GM23248 (cell line): Measurements from ENCODE around the gene NME8. TPM values are rescaled to one million over a fixed set of nuclear protein-coding genes. Genes with fewer than 3 reads are reported as not detected.

Experiments
- DNase-seq: peaks from one replicate; pipeline ENCODE4 v3.0.0-alpha.2; 2015
- H2AFZ ChIP-seq: fragments of 200-600 bp; sonication (generic); 2 replicates; pipeline ENCODE4 v1.6.1; 2016; ENCODE audit warnings: antibody characterized with exemption
- H3F3A ChIP-seq: fragments of 200-600 bp; sonication (generic); 2 replicates; pipeline ENCODE4 v1.6.1; 2016; ENCODE audit warnings: mild to moderate bottlenecking, antibody characterized with exemption, mixed run types; ENCODE audit not compliant: insufficient read depth
- H3K27ac ChIP-seq: fragments of 200-600 bp; sonication (generic); 2 replicates; pipeline ENCODE4 v1.5.1; 2016; ENCODE audit warnings: mild to moderate bottlenecking
- H3K27me3 ChIP-seq: fragments of 200-600 bp; sonication (generic); replicated peaks from 2 replicates; pipeline ENCODE4 v1.6.1; 2016; ENCODE audit warnings: mild to moderate bottlenecking; ENCODE audit not compliant: insufficient read depth
- H3K36me3 ChIP-seq: fragments of 200-600 bp; sonication (generic); 2 replicates; pipeline ENCODE4 v1.6.1; 2016; ENCODE audit warnings: low read depth, mild to moderate bottlenecking
- H3K4me1 ChIP-seq: fragments of 200-600 bp; sonication (generic); 2 replicates; pipeline ENCODE4 v1.6.1; 2016; ENCODE audit warnings: mild to moderate bottlenecking; ENCODE audit not compliant: insufficient read depth
- H3K4me2 ChIP-seq: fragments of 200-600 bp; sonication (generic); one replicate; pipeline ENCODE4 v1.6.1; 2016; ENCODE audit warnings: mild to moderate bottlenecking; ENCODE audit not compliant: unreplicated experiment
- H3K4me3 ChIP-seq: fragments of 200-600 bp; sonication (generic); 2 replicates; pipeline ENCODE4 v1.5.1; 2016; ENCODE audit warnings: mild to moderate bottlenecking
- H3K79me2 ChIP-seq: fragments of 200-600 bp; sonication (generic); 2 replicates; pipeline ENCODE4 v1.6.1; 2016; ENCODE audit warnings: mild to moderate bottlenecking; ENCODE audit not compliant: insufficient read depth
- H3K9ac ChIP-seq: fragments of 200-600 bp; sonication (generic); 2 replicates; pipeline ENCODE4 v1.6.1; 2016; ENCODE audit warnings: mild to moderate bottlenecking
- H3K9me2 ChIP-seq: fragments of 200-600 bp; sonication (generic); 2 replicates; pipeline ENCODE4 v1.6.1; 2016; ENCODE audit warnings: mixed run types, mild to moderate bottlenecking, moderate library complexity; ENCODE audit not compliant: insufficient read depth
- H3K9me3 ChIP-seq: fragments of 200-600 bp; sonication (generic); one replicate; pipeline ENCODE4 v1.6.1; 2017; ENCODE audit warnings: low read depth
- H4K20me1 ChIP-seq: fragments of 200-600 bp; sonication (generic); 2 replicates; pipeline ENCODE4 v1.6.0; 2016; ENCODE audit not compliant: insufficient read depth
- EZH2 ChIP-seq: fragments of 200-600 bp; sonication (generic); IDR thresholded peaks from 2 replicates; pipeline ENCODE4 v1.6.1; 2018; ENCODE audit warnings: antibody characterized with exemption, mild to moderate bottlenecking; ENCODE audit not compliant: insufficient read depth, poor library complexity, severe bottlenecking
- EZH2phosphoT487 ChIP-seq: fragments of 200-600 bp; sonication (generic); IDR thresholded peaks from 2 replicates; pipeline ENCODE4 v1.6.1; 2018; ENCODE audit warnings: antibody characterized with exemption, moderate library complexity, mild to moderate bottlenecking, low read depth; ENCODE audit not compliant: insufficient read depth
- WGBS, 2 experiments: methylation state at CpG; one replicate each; pipeline ENCODE4 v1.1.6; 2015 to 2017; ENCODE audit warnings: low lambda C conversion rate in 2 of 2, low coverage in 1 of 2; ENCODE audit errors: missing lambda C conversion rate in 2 of 2; 5-methylcytosine and 5-hydroxymethylcytosine counted together
- in situ Hi-C: fragments of 300-500 bp; cut with MboI; formaldehyde crosslinking; loops from 2 replicates; pipeline ENCODE4 v1.15.0; 2020
- polyA plus RNA-seq: library from polyadenylated mRNA; unstranded; fragments of >200 nt; fragmentation: Nextera tagmentation; extraction: Ambion mirVana; gene quantifications from 2 replicates; pipeline ENCODE4 v1.2.1, GENCODE V29; 2016
- total RNA-seq: library from RNA; depleted of rRNA; stranded (reverse); fragments of >200 nt; shearing (Covaris generic); gene quantifications from 2 replicates; pipeline ENCODE4 v1.2.3, GENCODE V29; 2014

The NME8 gene
- total and polyA plus RNA-seq, 2 experiments from 2014 or later, result not detected

- no peak overlapping the region for H3K4me2 ChIP-seq
Observed at GRCh38 chr7:37925620-37926019, 77.2 kb downstream of the NME8 start.

GRCh38 chr7:37927773-37928444 is 79.5 kb downstream of the NME8 start:
- Histone ChIP-seq H3K9me3 (no peaks in the 10 kb centered on the region), H3K36me3 (no peaks in the 10 kb centered on the region), H3F3A (no peaks in the 10 kb centered on the region), H3K79me2 (no peaks in the 10 kb centered on the region), H3K9ac (no peak overlapping the region), H2AFZ (no peak overlapping the region), H3K4me1 (no peaks in the 10 kb centered on the region), H3K4me2 (no peak overlapping the region), H4K20me1 (no peaks in the 10 kb centered on the region), H3K27ac (no peak overlapping the region), H3K9me2 (no peaks in the 10 kb centered on the region), H3K4me3 (no peak overlapping the region), H3K27me3 (no peaks in the 10 kb centered on the region)
- 8 to 15% methylated on average over 2 of the region's 2 CpGs for WGBS, 2 experiments
- DNase-seq, result no peak
- in situ Hi-C loops, result no loop called here
- TF ChIP-seq EZH2, result no peak
- TF ChIP-seq EZH2phosphoT487, result no peak

More at GRCh38 chr7:37925620-37926019, 77.2 kb downstream of the NME8 start:
- DNase-seq, result no peak
- 19 to 22% methylated on average over 1 of the region's 1 CpG for WGBS, 2 experiments
- Histone ChIP-seq H3K27me3 (peaks cover 12% of the 10 kb centered on the region; the same call in 1 of the 2 replicates), H3K4me3 (no peak overlapping the region), H3K27ac (no peak overlapping the region), H3K4me1 (no peaks in the 10 kb centered on the region), H2AFZ (no peak overlapping the region), H4K20me1 (no peaks in the 10 kb centered on the region), H3K9me2 (no peaks in the 10 kb centered on the region), H3K79me2 (no peaks in the 10 kb centered on the region), H3K9me3 (no peaks in the 10 kb centered on the region), H3K36me3 (no peaks in the 10 kb centered on the region), H3K9ac (no peak overlapping the region), H3F3A (no peaks in the 10 kb centered on the region)
- in situ Hi-C loops, result no loop called here
- TF ChIP-seq EZH2 (no peak), EZH2phosphoT487 (no peak)

GRCh38 chr7:37928878-37929277 is 80.5 kb downstream of the NME8 start:
- in situ Hi-C loops, result no loop called here
- TF ChIP-seq EZH2phosphoT487, result no peak
- TF ChIP-seq EZH2, result no peak
- Histone ChIP-seq H3K4me3 (no peak overlapping the region), H3K27me3 (no peaks in the 10 kb centered on the region), H3K36me3 (no peaks in the 10 kb centered on the region), H3K4me2 (no peak overlapping the region), H4K20me1 (no peaks in the 10 kb centered on the region), H3K79me2 (no peaks in the 10 kb centered on the region), H3K27ac (no peak overlapping the region), H3K4me1 (no peaks in the 10 kb centered on the region), H3K9me2 (no peaks in the 10 kb centered on the region), H2AFZ (no peak overlapping the region), H3K9me3 (no peaks in the 10 kb centered on the region), H3K9ac (no peak overlapping the region), H3F3A (no peaks in the 10 kb centered on the region)
- 15 to 17% methylated on average over 4 of the region's 4 CpGs for WGBS, 2 experiments
- no peak for DNase-seq

- no peaks in the 10 kb centered on the region for H3K4me1 ChIP-seq
- no peaks in the 10 kb centered on the region for H3K79me2 ChIP-seq
- 19% methylated on average over 5 of the region's 5 CpGs for WGBS, 2 experiments
- no peaks in the 10 kb centered on the region for H3K27me3 ChIP-seq
- H2AFZ ChIP-seq, result no peak overlapping the region
- H3F3A ChIP-seq, result no peaks in the 10 kb centered on the region
- no peaks in the 10 kb centered on the region for H3K9me3 ChIP-seq
- H4K20me1 ChIP-seq, result no peaks in the 10 kb centered on the region
- H3K27ac ChIP-seq, result no peak overlapping the region
- TF ChIP-seq EZH2, result no peak
- no peak for TF ChIP-seq EZH2phosphoT487
- no peaks in the 10 kb centered on the region for H3K36me3 ChIP-seq
- H3K4me3 ChIP-seq, result no peak overlapping the region
- in situ Hi-C loops, result no loop called here
- peak; percentile 5 for DNase-seq
- H3K9ac ChIP-seq, result no peak overlapping the region
- H3K4me2 ChIP-seq, result no peak overlapping the region
- H3K9me2 ChIP-seq, result no peaks in the 10 kb centered on the region
Observed at GRCh38 chr7:37930226-37930948, 82.0 kb downstream of the NME8 start.
